Cortex of kidney (tissue), 1 donor: ENCODE results near the gene SYK.
"Not testable (repeated sequence)": the region's sequence is repeated elsewhere in the genome, so short reads cannot be mapped to it uniquely, and the experiment has no call there.

Source experiments
- DNase-seq: peaks from one replicate; lab custom pipeline; 2025; lab: John Stamatoyannopoulos, UW

Gene SYK

GRCh38 chr9:90795871-90796317 is 5.7 kb upstream of the SYK start:
- DNase-seq, result no peak

GRCh38 chr9:90799271-90799852 is 2.3 kb upstream of the SYK start:
- DNase-seq, result no peak

GRCh38 chr9:90801973-90802322 is 329 bp downstream of the SYK start:
- no peak for DNase-seq

- DNase-seq, result no peak
These were observed 867 bp downstream of the SYK start for GRCh38 chr9:90802386-90802985.

- DNase-seq, result no peak
These were observed 2.4 kb downstream of the SYK start for GRCh38 chr9:90803860-90804593.

- DNase-seq, result no peak
These were observed 3.7 kb downstream of the SYK start for GRCh38 chr9:90805006-90805996.

GRCh38 chr9:90807006-90807405 is 5.4 kb downstream of the SYK start:
- no peak for DNase-seq

- DNase-seq, result no peak
These were observed 6.8 kb downstream of the SYK start for GRCh38 chr9:90808398-90808797.

GRCh38 chr9:90808890-90809685 is 7.5 kb downstream of the SYK start:
- DNase-seq, result no peak

GRCh38 chr9:90810691-90811090 is 9.1 kb downstream of the SYK start:
- no peak for DNase-seq

GRCh38 chr9:90813046-90813445 is 11.4 kb downstream of the SYK start:
- DNase-seq, result no peak

GRCh38 chr9:90813523-90813922 is 11.9 kb downstream of the SYK start:
- no peak for DNase-seq

GRCh38 chr9:90814355-90814754 is 12.7 kb downstream of the SYK start:
- no peak for DNase-seq

- no peak for DNase-seq
These were observed 13.7 kb downstream of the SYK start for GRCh38 chr9:90815183-90815943.

GRCh38 chr9:90815944-90816357 is 14.3 kb downstream of the SYK start:
- DNase-seq, result no peak

- no peak for DNase-seq
These were observed 15.1 kb downstream of the SYK start for GRCh38 chr9:90816690-90817089.

- no peak for DNase-seq
These were observed 16.7 kb downstream of the SYK start for GRCh38 chr9:90818279-90818678.

- not testable (repeated sequence) for DNase-seq
These were observed 18.8 kb downstream of the SYK start for GRCh38 chr9:90820406-90820805.

GRCh38 chr9:90821236-90821635 is 19.6 kb downstream of the SYK start:
- DNase-seq, result not testable (repeated sequence)

GRCh38 chr9:90821697-90822096 is 20.1 kb downstream of the SYK start:
- no peak for DNase-seq

- no peak for DNase-seq
These were observed 21.2 kb downstream of the SYK start for GRCh38 chr9:90822866-90823265.
